Epithelial cell of proximal tubule (primary cell): ENCODE measurements around the gene ABITRAM. TPM values are rescaled to one million over a fixed set of nuclear protein-coding genes. Genes with fewer than 3 reads are reported as not detected.
"Not testable (repeated sequence)": the region's sequence is repeated elsewhere in the genome, so short reads cannot be mapped to it uniquely, and the experiment has no call there.

Experiments used
- DNase-seq: peaks from one replicate; pipeline ENCODE4 v3.0.0-alpha.2; 2011; ENCODE audit warnings: low read depth
- H3K4me3 ChIP-seq: 2 replicates; pipeline ENCODE4 v1.5.1; 2011; ENCODE audit warnings: low read depth, mild to moderate bottlenecking, low read length
- CTCF ChIP-seq: conservative IDR thresholded peaks from 2 replicates; pipeline ENCODE4 v1.5.1; 2012; ENCODE audit warnings: low read depth, mild to moderate bottlenecking, low read length
- total RNA-seq: library from RNA; depleted of rRNA; stranded (reverse); fragments of >200 nt; gene quantifications from 2 replicates; pipeline ENCODE4 v1.2.3, GENCODE V29; 2015

ABITRAM gene
- total RNA-seq, 1 donor from 2014 or later: 2.7 TPM

- DNase-seq: no peak
- TF ChIP-seq CTCF: no peak
- no peak overlapping the region for H3K4me3 ChIP-seq
Measured at GRCh38 chr9:108897324-108898096, 36.7 kb upstream of the ABITRAM start.

- not testable (repeated sequence) for DNase-seq, H3K4me3 ChIP-seq
Measured at GRCh38 chr9:108899023-108899695, 35.0 kb upstream of the ABITRAM start.

GRCh38 chr9:108900176-108900575 lies 34.0 kb upstream of the ABITRAM start:
- no peak for DNase-seq
- no peak for TF ChIP-seq CTCF
- no peak overlapping the region for H3K4me3 ChIP-seq

GRCh38 chr9:108903420-108904103 lies 30.6 kb upstream of the ABITRAM start:
- DNase-seq: no peak
- no peak for TF ChIP-seq CTCF
- no peak overlapping the region for H3K4me3 ChIP-seq

- TF ChIP-seq CTCF: no peak
- DNase-seq: no peak
- H3K4me3 ChIP-seq: no peak overlapping the region
Measured at GRCh38 chr9:108904161-108904560, 30.0 kb upstream of the ABITRAM start.

GRCh38 chr9:108905494-108905893 lies 28.7 kb upstream of the ABITRAM start:
- no peak overlapping the region for H3K4me3 ChIP-seq
- DNase-seq: no peak
- no peak for TF ChIP-seq CTCF

GRCh38 chr9:108910402-108910801 lies 23.8 kb upstream of the ABITRAM start:
- no peak for DNase-seq
- TF ChIP-seq CTCF: no peak
- H3K4me3 ChIP-seq: no peak overlapping the region
